ENCODE measurements around the gene SH2D2A.
A peak's percentile ranks its signal among the peaks of the same experiment; 100 is the strongest.
"Not testable (repeated sequence)": the region's sequence is repeated elsewhere in the genome, so short reads cannot be mapped to it uniquely, and the experiment has no call there.

Gene SH2D2A

DNA sequence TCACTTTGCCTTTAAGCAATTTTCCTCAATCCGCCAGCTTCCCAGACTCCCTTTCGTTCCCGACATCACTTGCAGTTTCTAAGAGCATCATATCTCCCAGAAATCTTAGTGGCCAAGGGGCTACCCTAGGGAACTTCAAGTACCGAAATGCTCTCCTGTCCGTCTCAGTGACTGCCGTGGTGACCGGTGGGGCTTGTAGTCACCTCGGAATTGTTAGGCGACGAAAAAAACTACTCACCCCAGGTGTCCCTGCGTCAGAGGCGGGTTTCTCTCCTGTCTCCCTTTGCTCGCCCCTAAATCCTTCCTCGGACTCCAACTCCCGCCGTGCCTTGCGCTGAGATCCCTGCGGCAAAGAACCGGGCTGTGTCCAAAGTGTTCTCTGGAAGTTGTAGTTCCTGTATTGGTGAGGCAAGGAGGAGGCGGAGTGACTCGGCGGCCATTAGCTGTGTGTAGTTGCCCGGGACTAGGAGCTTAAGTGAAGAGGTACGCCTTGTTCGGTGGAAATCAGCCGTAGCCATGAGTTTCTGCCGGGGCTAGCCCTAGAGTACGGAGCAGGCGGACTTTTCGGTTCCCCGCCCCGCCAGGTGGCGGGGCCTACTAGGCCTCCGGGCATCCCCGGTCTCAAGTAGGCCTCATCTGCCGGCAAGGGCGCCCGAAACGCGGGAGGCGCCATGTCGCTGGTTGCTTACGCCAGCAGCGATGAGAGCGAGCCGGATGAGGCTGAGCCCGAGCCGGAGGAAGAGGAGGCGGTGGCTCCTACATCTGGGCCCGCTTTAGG is 49.4 kb downstream of the SH2D2A start, which contains the start of gene PRCC:
PRCC (plus strand) TSS at position 435 of the 778 bp plus-strand sequence; CDS start at position 672, 237 bp downstream.
- peak; percentile 100 for DNase-seq

DNA sequence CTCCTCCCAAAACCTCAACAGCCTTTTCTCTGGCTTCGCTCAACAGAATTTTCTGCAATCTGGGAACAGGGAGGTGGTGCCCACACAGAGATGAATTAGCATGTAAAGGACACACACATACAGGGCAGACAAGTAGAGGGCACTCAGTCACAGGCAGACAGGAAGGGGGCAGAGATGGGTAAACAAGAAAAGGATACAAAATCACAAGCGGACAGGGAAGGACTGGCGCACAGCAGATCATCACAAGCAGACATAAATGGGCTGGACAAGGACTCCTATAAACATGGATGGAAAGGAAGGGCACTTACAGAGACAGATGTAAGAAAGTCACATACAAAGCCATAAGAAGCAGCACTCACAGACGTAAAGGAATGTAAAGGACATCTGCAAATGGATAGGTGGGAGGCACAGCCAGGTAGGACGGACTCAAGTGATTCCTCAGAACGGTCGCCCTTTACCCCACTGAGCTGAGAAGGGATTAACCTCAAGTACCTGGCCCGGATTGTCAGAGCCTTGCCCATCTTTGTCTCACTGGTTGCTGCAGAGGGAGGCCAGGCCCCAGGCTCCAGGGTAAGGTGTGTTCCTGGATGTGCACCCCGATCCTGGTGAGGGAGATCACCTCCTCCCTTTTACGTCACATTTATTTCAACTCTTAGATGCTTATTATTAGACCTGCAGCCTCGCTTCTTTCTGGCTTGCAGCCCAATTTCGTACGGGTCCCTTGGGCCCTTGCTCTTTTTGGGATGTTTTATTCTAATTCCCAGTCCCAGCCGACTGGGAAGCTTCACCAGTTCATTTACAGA is 50.1 kb downstream of the SH2D2A start:
- peak; percentile 16 for DNase-seq

- DNase-seq: no peak
These were observed 51.0 kb downstream of the SH2D2A start for GRCh38 chr1:156765666-156766065.

DNA sequence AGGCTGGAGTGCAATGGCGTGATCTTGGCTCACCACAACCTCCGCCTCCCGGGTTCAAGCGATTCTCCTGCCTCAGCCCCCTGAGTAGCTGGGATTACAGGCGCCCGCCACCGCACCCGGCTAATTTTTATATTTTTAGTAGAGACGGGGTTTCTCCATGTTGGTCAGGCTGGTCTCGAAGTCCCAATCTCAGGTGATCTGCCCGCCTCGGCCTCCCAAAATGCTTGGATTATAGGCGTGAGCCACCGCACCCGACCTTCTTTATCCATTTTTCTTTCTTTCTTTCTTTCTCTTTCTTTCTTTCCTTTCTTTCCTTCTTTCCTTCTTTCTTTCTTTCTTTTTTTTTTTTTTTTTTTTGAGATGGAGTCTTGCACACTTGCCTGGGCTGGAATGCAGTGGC is 51.5 kb downstream of the SH2D2A start:
- not testable (repeated sequence) for DNase-seq

- DNase-seq: no peak
These were observed 55.9 kb downstream of the SH2D2A start for GRCh38 chr1:156760796-156761104.

GRCh38 chr1:156760092-156760795 is 56.4 kb downstream of the SH2D2A start:
- DNase-seq: no peak

- not testable (repeated sequence) for DNase-seq
These were observed 58.9 kb downstream of the SH2D2A start for GRCh38 chr1:156757572-156758253.

DNA sequence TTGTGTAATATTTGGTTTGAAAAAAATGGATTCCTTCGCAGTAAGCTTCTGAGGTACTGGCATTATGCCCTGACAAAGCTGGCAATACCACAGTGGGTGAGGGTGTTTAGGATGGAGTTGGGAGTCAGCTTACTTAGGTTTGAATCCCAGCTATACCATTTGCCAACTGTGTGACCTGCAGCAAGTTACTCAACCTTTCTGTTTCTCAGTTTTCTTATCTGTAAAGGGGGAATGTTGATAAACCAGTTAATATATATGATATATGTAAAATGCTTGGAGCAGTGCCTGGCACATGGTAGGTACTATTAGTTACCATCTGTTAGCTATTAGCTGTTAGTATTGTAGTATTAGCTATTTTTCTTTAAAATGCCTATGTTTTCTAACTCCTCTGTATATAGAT is 60.3 kb downstream of the SH2D2A start:
- no peak for DNase-seq

Measured in HCEC 1CT (cell line).